ENCODE measurements around the gene TPSAB1.

The TPSAB1 gene

GRCh38 chr16:1288813-1289476 lies 48.4 kb downstream of the TPSAB1 start:
- DNase-seq: no peak

- DNase-seq: no peak
These were observed 49.0 kb downstream of the TPSAB1 start for GRCh38 chr16:1289477-1289866.

- DNase-seq: no peak
These were observed 49.6 kb downstream of the TPSAB1 start for GRCh38 chr16:1290063-1290501.

- no peak for DNase-seq
These were observed 50.5 kb downstream of the TPSAB1 start for GRCh38 chr16:1290860-1291575.

GRCh38 chr16:1291576-1291974 lies 51.1 kb downstream of the TPSAB1 start:
- DNase-seq: no peak
